Right lobe of liver (tissue), 4 donors: ENCODE results near the gene ABL2.

Source experiments
- POLR2A ChIP-seq: fragments of 450-650 bp; IDR thresholded peaks from one replicate; pipeline ENCODE4 v1.6.1; 2017; ENCODE audit warnings: antibody characterized with exemption, mild to moderate bottlenecking
- TF ChIP-seq, protein P1 (sequence below), 4 donors: fragments of 200-600 bp in 3 of 4; fragments of 450-650 bp in 1 of 4; IDR thresholded peaks; one replicate each; pipeline versions ENCODE4 v1.5.1 to v1.8.0; 2016 to 2022; ENCODE audit warnings: antibody characterized with exemption in 4 of 4, mild to moderate bottlenecking in 2 of 4
- donor health status: DM: no; HTN: no; CAD: no.
- donor health status: DM: no; HTN: no; CAD: no.
- donor health status: DM: no; HTN: yes; CAD: no.

DNA sequence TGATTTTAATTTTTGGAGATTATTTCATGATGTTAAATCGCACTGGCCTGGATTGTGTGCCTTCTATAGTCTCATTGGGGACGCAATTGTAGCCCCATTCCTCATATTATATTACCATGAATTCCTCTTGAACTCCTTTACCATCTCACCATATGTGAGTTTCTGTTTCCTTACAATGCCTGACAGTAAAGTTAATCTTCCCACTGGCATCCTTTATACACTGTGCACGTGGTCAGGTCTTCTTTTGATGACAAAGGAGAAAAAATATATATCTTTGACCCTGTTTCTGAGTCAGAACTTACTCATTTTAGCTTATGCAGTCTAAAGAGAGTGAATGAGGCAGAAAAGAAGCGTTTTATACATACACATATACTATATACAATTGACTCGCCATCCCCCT is 774 bp upstream of the ABL2 start:
- TF ChIP-seq, protein P1, sequence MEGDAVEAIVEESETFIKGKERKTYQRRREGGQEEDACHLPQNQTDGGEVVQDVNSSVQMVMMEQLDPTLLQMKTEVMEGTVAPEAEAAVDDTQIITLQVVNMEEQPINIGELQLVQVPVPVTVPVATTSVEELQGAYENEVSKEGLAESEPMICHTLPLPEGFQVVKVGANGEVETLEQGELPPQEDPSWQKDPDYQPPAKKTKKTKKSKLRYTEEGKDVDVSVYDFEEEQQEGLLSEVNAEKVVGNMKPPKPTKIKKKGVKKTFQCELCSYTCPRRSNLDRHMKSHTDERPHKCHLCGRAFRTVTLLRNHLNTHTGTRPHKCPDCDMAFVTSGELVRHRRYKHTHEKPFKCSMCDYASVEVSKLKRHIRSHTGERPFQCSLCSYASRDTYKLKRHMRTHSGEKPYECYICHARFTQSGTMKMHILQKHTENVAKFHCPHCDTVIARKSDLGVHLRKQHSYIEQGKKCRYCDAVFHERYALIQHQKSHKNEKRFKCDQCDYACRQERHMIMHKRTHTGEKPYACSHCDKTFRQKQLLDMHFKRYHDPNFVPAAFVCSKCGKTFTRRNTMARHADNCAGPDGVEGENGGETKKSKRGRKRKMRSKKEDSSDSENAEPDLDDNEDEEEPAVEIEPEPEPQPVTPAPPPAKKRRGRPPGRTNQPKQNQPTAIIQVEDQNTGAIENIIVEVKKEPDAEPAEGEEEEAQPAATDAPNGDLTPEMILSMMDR (IDR thresholded peaks at IDR 0.05): no peak
- no peak for TF ChIP-seq POLR2A
